GM06990 (cell line): ENCODE data around the gene RCC2.
"Not testable (repeated sequence)": the region's sequence is repeated elsewhere in the genome, so short reads cannot be mapped to it uniquely, and the experiment has no call there.

Experiments
- DNase-seq: peaks from one replicate; pipeline ENCODE4 v3.0.0-alpha.2; 2011; ENCODE audit not compliant: insufficient read length; ENCODE audit errors: extremely low read depth
- H3K27me3 ChIP-seq: replicated peaks from 2 replicates; pipeline ENCODE4 v1.6.0; 2011; ENCODE audit warnings: low read length; ENCODE audit not compliant: control insufficient read depth, insufficient read depth
- H3K36me3 ChIP-seq: 2 replicates; pipeline ENCODE4 v1.5.1; 2011; ENCODE audit warnings: low read length; ENCODE audit not compliant: control insufficient read depth, insufficient read depth
- H3K4me3 ChIP-seq: replicated peaks from 2 replicates; pipeline ENCODE4 v1.5.1; 2011; ENCODE audit warnings: low read depth, mild to moderate bottlenecking, control low read depth, low read length
- TF ChIP-seq, protein P1 (sequence below): IDR thresholded peaks from 2 replicates; pipeline ENCODE4 v1.5.1; 2011; ENCODE audit warnings: low read length, control low read depth, mild to moderate bottlenecking, inconsistent platforms; ENCODE audit not compliant: insufficient read depth, poor library complexity, severe bottlenecking

RCC2 gene

DNA sequence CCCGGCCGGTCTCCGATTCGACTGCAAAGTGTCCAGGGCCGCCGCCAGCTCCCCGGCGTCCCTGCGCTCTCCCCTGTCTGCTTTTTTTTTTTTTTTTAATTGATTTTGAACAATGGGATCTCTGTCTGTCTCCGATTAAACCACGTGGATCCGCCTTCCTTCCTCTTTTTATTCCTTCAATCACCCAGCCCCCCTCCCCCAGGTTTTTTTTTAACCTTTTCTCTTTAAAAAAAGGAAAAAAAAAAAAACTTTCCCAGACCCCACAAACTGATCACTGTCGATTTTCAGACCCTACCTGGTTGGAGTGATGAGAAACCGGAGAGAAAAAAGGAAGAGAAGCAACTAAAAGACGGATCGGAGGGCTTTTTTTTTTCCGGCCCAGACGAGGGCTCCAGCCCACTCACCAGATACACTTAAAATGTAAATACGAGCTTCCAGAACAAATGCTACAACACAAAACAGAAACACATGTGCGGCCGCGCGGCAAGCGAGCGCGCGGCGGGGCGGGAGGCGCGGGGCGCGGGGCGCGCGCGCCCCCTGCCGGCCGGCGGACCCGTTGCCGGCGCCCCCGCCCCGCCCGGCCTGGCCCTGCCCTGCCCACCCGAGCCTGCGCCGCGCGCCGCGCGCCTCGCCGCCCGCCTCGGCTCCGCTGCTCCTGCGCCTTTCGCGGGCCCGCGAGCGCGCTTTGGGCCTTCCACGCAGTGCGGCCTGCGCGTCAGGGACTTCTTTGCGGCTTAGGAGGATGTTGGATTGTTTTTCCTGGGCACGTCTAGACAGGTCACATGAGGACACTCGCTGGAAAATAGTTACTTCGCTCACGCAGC is at the start of gene RCC2:
TSS of gene RCC2 (minus strand) at position 428 of the 824 bp plus-strand sequence. CDS start 1,163 bp downstream, outside the sequence.
- Histone ChIP-seq H3K4me3 (peak within 1 kb of the TSS; percentile 75), H3K36me3 (peaks cover 3% of the 10 kb centered on the region), H3K27me3 (no peaks in the 10 kb centered on the region)
- TF ChIP-seq, protein P1, sequence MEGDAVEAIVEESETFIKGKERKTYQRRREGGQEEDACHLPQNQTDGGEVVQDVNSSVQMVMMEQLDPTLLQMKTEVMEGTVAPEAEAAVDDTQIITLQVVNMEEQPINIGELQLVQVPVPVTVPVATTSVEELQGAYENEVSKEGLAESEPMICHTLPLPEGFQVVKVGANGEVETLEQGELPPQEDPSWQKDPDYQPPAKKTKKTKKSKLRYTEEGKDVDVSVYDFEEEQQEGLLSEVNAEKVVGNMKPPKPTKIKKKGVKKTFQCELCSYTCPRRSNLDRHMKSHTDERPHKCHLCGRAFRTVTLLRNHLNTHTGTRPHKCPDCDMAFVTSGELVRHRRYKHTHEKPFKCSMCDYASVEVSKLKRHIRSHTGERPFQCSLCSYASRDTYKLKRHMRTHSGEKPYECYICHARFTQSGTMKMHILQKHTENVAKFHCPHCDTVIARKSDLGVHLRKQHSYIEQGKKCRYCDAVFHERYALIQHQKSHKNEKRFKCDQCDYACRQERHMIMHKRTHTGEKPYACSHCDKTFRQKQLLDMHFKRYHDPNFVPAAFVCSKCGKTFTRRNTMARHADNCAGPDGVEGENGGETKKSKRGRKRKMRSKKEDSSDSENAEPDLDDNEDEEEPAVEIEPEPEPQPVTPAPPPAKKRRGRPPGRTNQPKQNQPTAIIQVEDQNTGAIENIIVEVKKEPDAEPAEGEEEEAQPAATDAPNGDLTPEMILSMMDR, result no peak
- DNase-seq, result peak; percentile 81

DNA sequence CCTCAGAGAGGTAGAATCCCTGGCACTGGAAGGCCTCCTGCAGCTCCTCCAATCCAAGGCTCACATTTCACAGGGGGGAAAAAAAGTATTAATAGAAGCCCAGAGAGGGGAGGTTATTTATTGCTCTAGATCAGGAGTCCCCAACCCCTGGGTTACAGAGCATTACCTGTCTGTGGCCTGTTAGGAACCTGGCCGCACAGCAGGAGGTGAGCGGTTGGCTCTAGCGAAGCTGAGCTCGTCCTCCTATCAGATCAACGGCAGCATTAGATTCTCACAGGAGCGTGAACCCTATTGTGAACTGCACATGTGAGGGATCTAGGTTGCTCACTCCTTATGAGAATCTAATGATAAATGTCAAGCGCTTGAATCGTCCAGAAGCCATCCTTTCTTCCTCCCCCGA is 46.8 kb upstream of the RCC2 start:
- Histone ChIP-seq H3K4me3 (no peak overlapping the region), H3K36me3 (no peaks in the 10 kb centered on the region), H3K27me3 (no peaks in the 10 kb centered on the region)
- no peak for DNase-seq
- TF ChIP-seq, protein P1, result no peak

DNA sequence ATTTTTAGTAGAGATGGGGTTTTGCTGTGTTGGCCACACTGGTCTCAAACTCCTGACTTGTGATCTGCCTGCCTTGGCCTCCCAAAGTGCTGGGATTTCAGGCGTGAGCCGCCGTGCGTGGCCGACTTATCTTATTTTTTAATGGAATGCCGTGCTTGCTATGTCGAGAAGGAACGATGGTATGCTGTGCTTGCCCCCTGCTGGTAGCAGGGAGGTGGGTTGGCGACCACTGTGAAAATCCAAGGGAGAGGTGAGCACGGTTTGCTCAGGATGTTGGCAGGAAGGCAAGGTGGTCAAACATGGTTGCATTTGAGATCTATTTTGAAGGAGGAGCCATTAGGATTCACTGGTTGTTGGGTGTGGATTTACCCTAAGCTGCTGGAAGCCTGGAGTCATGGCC is 45.8 kb upstream of the RCC2 start:
- no peak for DNase-seq
- H3K4me3 ChIP-seq, result no peak overlapping the region
- no peaks in the 10 kb centered on the region for H3K27me3 ChIP-seq
- TF ChIP-seq, protein P1, result peak; percentile 61
- H3K36me3 ChIP-seq, result no peaks in the 10 kb centered on the region

DNA sequence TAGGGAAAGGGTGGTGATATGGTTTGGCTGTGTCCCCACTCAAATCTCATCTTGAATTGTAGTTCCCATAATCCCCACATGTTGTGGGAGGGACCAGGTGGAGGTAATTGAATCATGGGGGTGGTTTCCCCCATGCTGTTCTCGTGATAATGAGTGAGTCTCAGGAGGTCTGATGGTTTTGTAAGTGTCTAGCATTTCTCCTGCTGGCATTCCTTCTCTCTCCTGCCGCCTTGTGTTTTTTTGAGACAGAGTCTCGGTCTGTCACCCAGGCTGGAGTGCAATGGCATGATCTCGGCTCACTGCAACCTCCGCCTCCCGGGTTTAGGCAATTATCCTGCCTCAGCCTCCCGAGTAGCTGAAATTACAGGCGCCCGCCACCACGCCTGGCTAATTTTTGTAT is 42.5 kb upstream of the RCC2 start:
- not testable (repeated sequence) for H3K27me3 ChIP-seq, H3K4me3 ChIP-seq, DNase-seq, H3K36me3 ChIP-seq

DNA sequence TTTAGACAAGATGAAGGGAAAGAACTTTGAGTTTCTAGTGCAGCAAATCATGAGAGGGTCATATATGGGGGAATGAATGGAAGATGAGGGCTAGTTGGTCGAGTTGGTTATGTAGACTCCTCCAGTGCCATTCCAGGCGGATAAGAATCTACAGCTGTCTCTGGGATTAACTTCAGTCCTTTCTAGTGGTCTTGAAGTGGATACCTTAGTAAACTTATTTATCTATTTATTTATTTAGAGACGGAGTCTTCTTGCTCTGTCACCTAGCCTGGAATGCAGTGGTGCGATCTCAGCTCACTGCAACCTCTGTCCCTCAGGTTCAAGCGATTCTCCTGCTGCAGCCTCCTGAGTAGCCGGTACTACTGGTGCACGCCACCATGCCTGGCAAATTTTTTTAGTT is 41.4 kb upstream of the RCC2 start:
- Histone ChIP-seq H3K27me3 (no peaks in the 10 kb centered on the region), H3K4me3 (no peak overlapping the region), H3K36me3 (no peaks in the 10 kb centered on the region)
- no peak for DNase-seq
- TF ChIP-seq, protein P1, result no peak

DNA sequence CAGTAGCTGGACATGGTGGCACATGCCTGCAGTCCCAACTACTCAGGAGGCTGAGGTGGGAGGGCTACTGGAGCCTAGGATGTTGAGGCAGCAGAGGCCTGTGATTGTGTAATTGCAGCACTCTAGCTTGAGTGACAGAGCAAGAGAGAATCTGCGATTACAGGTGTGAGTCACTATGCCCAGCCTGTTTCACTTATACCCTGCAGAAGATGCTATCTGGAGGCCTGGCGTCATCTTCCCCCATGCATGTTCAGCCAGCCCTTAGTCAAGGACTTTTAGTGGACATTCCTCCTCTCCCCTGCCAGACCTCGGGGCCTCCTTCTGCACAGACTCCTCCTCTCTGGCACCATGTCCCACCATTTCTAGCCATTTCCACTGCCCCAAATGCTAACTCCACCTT is 36.3 kb upstream of the RCC2 start:
- H3K36me3 ChIP-seq, result no peaks in the 10 kb centered on the region
- H3K27me3 ChIP-seq, result no peaks in the 10 kb centered on the region
- no peak overlapping the region for H3K4me3 ChIP-seq
- TF ChIP-seq, protein P1, result no peak
- no peak for DNase-seq

DNA sequence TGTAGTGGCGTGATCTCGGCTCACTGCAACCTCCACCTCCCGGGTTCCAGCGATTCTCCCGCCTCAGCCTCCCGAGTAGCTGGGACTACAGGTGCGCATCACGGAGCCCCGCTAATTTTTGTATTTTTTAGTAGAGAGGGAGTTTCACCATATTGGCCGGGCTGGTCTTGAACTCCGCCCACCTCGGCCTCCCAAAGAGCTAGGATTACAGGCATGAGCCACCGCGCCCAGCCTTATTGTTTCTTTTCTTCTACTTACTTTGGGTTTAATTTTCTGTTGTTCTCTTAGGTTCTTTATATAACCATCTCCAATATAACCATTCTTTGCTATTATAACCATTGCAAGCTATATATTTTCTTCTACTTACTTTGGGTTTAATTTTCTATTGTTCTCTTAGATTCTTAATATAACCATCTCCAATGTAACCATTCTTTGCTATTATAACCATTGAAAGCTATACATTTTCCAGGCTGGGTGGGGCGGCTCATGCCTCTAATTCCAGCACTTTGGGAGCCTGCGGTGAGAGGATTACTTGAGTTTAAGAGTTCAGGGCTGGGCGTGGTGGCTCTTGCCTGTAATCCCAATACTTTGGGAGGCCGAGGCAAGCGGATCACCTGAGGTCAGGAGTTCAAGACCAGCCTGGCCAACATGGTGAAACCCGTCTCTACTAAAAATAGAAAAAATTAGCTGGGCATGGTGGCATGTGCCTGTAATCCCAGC is 35.5 kb upstream of the RCC2 start:
- DNase-seq, H3K27me3 ChIP-seq, H3K4me3 ChIP-seq, H3K36me3 ChIP-seq: not testable (repeated sequence)
